DND-41 (cell line): Measurements from ENCODE around the gene NOSIP.

ENCODE experiments used
- ATAC-seq: fragments of 200-7000 bp; cut with Tn5 transposase; 3 replicates; pipeline ENCODE4 v1.9.1; 2021; ENCODE audit warnings: low read depth; ENCODE audit not compliant: insufficient read depth
- DNase-seq: peaks from one replicate; pipeline ENCODE4 v3.0.0-alpha.2; 2020
- H2AFZ ChIP-seq: 2 replicates; pipeline ENCODE4 v1.6.0; 2012; ENCODE audit warnings: low read depth, low read length
- H3K27ac ChIP-seq: 2 replicates; pipeline ENCODE4 v1.5.1; 2012; ENCODE audit warnings: low read length, inconsistent platforms
- H3K27me3 ChIP-seq: fragments of 200-600 bp; sonication (generic); 2 replicates; pipeline ENCODE4 v1.6.0; 2012; ENCODE audit warnings: low read length, mild to moderate bottlenecking, inconsistent platforms; ENCODE audit not compliant: insufficient read depth, poor library complexity
- H3K36me3 ChIP-seq: 2 replicates; pipeline ENCODE4 v1.5.1; 2012; ENCODE audit warnings: low read length, inconsistent platforms; ENCODE audit not compliant: insufficient read depth
- H3K4me1 ChIP-seq: 2 replicates; pipeline ENCODE4 v1.5.1; 2012; ENCODE audit warnings: mild to moderate bottlenecking, low read length; ENCODE audit not compliant: insufficient read depth
- H3K4me2 ChIP-seq: 2 replicates; pipeline ENCODE4 v1.6.0; 2012; ENCODE audit warnings: mild to moderate bottlenecking, moderate library complexity, low read length, inconsistent platforms; ENCODE audit not compliant: insufficient read depth
- H3K4me3 ChIP-seq, 2 experiments: fragments of 200-600 bp in 1 of 2; shearing (Covaris generic) in 1 of 2; 2 replicates each; pipeline ENCODE4 v1.5.1; 2012 to 2016; ENCODE audit warnings: inconsistent platforms in 2 of 2, low read length in 2 of 2, mild to moderate bottlenecking in 2 of 2, low read depth in 1 of 2, moderate library complexity in 1 of 2
- H3K79me2 ChIP-seq: 2 replicates; pipeline ENCODE4 v1.6.0; 2012; ENCODE audit warnings: low read length, inconsistent platforms; ENCODE audit not compliant: insufficient read depth
- H3K9ac ChIP-seq: 2 replicates; pipeline ENCODE4 v1.6.0; 2012; ENCODE audit warnings: low read depth, mild to moderate bottlenecking, inconsistent platforms, low read length, moderate library complexity
- H3K9me3 ChIP-seq: 2 replicates; pipeline ENCODE4 v1.5.1; 2012; ENCODE audit warnings: low read length, moderate library complexity, mild to moderate bottlenecking, inconsistent platforms; ENCODE audit not compliant: insufficient read depth, severe bottlenecking
- H4K20me1 ChIP-seq: 2 replicates; pipeline ENCODE4 v1.6.0; 2012; ENCODE audit warnings: low read length; ENCODE audit not compliant: insufficient read depth
- EZH2 ChIP-seq: IDR thresholded peaks from 3 replicates; pipeline ENCODE4 v1.6.1; 2012; ENCODE audit warnings: borderline replicate concordance, low read depth, mild to moderate bottlenecking, moderate library complexity, low read length, inconsistent platforms; ENCODE audit not compliant: severe bottlenecking
- TF ChIP-seq, protein P1 (sequence below): IDR thresholded peaks from 2 replicates; pipeline ENCODE4 v1.5.1; 2012; ENCODE audit warnings: borderline replicate concordance, low read length, moderate library complexity, mild to moderate bottlenecking; ENCODE audit not compliant: poor library complexity, severe bottlenecking; ENCODE audit errors: extremely low read depth

The NOSIP gene

DNA sequence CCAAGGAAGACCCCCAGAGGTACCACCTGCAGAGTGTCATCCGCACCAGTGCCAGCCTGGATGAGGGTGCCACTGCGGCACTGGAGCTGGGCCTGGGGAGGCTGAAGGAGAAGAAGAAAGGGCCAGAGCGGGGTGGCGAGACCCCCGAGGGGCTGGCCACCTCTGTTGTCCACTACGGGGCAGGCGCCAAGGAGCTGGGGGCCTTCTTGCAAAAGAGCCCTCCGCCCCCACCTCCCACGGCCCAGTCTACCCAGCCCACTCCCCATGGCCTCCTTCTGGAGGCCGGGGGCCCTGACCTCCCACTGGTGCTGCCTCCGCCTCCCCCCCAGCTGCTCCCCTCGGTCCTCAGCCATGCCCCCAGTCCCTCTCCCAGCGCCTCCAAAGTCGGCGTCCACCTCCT is 16.1 kb upstream of the NOSIP start:
- H4K20me1 ChIP-seq = peaks cover 74% of the 10 kb centered on the region
- peaks cover 82% of the 10 kb centered on the region for H3K79me2 ChIP-seq

DNA sequence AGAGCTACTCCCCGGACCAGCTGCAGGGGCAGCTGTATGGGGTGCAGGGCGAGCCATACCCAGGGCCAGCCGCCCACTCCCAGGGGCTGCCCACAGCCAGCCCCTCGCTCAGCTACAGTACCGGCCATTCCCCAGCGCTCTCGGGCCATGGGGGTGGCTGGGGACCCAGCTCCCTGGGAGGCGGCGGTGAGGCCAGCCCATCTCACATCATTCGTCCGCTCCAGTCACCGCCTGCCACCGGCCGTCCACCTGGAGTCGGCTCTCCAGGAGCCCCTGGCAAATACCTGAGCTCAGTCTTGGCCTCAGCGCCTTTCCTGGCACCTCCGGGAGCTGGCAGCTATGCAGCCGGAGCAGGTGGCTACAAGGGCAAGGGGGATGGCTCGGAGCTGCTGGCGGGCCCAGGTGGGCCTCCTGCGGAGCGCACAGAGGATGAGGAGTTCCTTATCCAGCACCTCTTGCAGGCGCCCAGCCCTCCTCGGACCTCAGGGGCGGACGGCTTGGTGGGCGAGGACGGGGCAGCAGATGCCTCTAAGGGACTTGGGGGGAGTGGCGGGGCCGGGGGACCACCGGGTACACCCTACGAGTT is 15.6 kb upstream of the NOSIP start:
- TF ChIP-seq EZH2 = no peak
- TF ChIP-seq, protein P1, sequence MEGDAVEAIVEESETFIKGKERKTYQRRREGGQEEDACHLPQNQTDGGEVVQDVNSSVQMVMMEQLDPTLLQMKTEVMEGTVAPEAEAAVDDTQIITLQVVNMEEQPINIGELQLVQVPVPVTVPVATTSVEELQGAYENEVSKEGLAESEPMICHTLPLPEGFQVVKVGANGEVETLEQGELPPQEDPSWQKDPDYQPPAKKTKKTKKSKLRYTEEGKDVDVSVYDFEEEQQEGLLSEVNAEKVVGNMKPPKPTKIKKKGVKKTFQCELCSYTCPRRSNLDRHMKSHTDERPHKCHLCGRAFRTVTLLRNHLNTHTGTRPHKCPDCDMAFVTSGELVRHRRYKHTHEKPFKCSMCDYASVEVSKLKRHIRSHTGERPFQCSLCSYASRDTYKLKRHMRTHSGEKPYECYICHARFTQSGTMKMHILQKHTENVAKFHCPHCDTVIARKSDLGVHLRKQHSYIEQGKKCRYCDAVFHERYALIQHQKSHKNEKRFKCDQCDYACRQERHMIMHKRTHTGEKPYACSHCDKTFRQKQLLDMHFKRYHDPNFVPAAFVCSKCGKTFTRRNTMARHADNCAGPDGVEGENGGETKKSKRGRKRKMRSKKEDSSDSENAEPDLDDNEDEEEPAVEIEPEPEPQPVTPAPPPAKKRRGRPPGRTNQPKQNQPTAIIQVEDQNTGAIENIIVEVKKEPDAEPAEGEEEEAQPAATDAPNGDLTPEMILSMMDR = no peak
- H3K27ac ChIP-seq = no peak overlapping the region
- no peak overlapping the region for H3K4me3 ChIP-seq
- no peak overlapping the region for H2AFZ ChIP-seq
- peaks cover 78% of the 10 kb centered on the region for H3K79me2 ChIP-seq
- DNase-seq (no peak), ATAC-seq (no peak)
- H4K20me1 ChIP-seq = peaks cover 72% of the 10 kb centered on the region
- no peak overlapping the region for H3K4me2 ChIP-seq
- H3K36me3 ChIP-seq = peaks cover 80% of the 10 kb centered on the region
- no peaks in the 10 kb centered on the region for H3K27me3 ChIP-seq
- peaks cover 20% of the 10 kb centered on the region for H3K4me1 ChIP-seq
- H3K9ac ChIP-seq = no peak overlapping the region
- no peaks in the 10 kb centered on the region for H3K9me3 ChIP-seq

More for the DNA sequence above, 16.1 kb upstream of the NOSIP start:
- H3K4me2 ChIP-seq = no peak overlapping the region
- H3K9me3 ChIP-seq = no peaks in the 10 kb centered on the region
- H3K27me3 ChIP-seq = no peaks in the 10 kb centered on the region
- H3K4me1 ChIP-seq = peaks cover 20% of the 10 kb centered on the region
- H3K27ac ChIP-seq = no peak overlapping the region
- no peak overlapping the region for H3K4me3 ChIP-seq
- ATAC-seq (no peak), DNase-seq (no peak)
- peaks cover 83% of the 10 kb centered on the region for H3K36me3 ChIP-seq
- TF ChIP-seq EZH2 = no peak
- TF ChIP-seq, protein P1 = no peak
- H2AFZ ChIP-seq = no peak overlapping the region
- no peak overlapping the region for H3K9ac ChIP-seq

DNA sequence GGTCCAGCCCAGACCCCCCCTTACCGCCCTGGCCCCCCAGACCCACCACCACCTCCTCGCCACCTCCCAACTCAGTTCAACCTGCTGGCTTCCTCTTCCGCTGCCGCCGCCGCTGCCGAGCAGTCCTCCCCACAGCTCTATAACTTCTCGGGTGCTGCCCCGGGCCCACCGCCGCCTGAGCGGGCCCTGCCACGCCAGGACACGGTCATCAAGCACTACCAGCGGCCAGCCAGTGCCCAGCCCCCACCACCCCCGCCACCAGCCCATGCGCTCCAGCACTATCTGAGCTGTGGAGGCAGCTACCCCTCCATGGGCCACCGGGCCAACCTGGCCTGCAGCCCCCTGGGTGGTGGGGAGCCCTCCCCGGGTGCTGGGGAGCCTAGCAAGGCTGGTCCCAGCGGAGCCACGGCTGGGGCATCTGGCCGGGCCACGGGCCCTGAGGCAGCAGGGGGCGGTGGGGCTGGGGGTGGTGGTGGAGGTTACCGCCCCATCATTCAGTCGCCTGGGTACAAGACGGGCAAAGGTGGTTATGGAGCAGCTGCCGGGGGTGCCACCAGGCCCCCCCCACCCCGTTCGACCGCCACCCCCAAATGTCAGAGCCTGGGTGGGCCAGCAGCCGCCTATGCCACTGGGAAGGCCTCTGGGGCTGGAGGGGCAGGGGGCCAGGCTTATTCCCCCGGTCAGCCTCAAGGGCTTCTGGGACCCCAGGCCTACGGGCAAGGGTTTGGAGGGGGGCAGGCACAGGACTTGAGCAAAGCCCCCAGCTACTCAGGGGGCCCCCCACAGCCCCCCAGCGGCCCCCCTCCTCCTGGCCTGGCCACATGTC is 14.8 kb upstream of the NOSIP start:
- no peak overlapping the region for H3K9ac ChIP-seq
- no peak for ATAC-seq
- DNase-seq = no peak
- H3K27ac ChIP-seq = no peak overlapping the region
- H2AFZ ChIP-seq = no peak overlapping the region
- H3K9me3 ChIP-seq = no peaks in the 10 kb centered on the region
- H3K4me1 ChIP-seq = peaks cover 23% of the 10 kb centered on the region
- no peak overlapping the region for H3K4me2 ChIP-seq
- peaks cover 69% of the 10 kb centered on the region for H4K20me1 ChIP-seq
- H3K36me3 ChIP-seq = peaks cover 73% of the 10 kb centered on the region
- no peak overlapping the region for H3K4me3 ChIP-seq
- no peak for TF ChIP-seq EZH2
- TF ChIP-seq, protein P1 = no peak
- no peaks in the 10 kb centered on the region for H3K27me3 ChIP-seq
- peaks cover 82% of the 10 kb centered on the region for H3K79me2 ChIP-seq
